ENCODE results near the gene NANS.
"Not testable (repeated sequence)": the region's sequence is repeated elsewhere in the genome, so short reads cannot be mapped to it uniquely, and the experiment has no call there.

Gene NANS

GRCh38 chr9:98101868-98102273 lies 45.3 kb downstream of the NANS start:
- peak; percentile 70 for DNase-seq (ENCODE audit: low read depth)

GRCh38 chr9:98104445-98104881 lies 47.9 kb downstream of the NANS start:
- no peak for DNase-seq (ENCODE audit: low read depth)

DNA sequence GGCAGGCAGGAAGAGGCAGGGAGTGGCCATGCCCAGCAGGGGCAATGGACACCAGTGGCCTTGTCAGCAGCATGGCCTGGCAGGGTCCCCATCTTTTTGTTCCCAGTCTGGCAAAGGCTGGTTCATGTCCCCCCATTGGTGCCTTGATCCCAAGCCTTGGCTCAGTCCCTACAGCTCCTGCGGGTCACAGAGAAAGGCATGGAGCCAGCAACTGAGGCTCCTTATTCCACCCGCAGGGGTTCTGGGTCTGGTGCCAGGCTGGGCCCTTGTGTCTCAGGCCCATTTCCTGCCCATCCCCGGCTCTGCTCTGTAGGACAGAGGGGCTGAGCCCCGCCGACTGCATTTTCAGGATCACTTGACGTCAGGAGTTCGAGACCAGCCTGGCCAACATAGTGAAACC lies 48.5 kb downstream of the NANS start:
- DNase-seq (ENCODE audit: low read depth): no peak

- no peak for DNase-seq (ENCODE audit: low read depth)
These were observed 51.4 kb downstream of the NANS start for GRCh38 chr9:98107926-98108325.

- no peak for DNase-seq (ENCODE audit: low read depth)
These were observed 52.0 kb downstream of the NANS start for GRCh38 chr9:98108531-98109031.

GRCh38 chr9:98109052-98109451 lies 52.5 kb downstream of the NANS start:
- DNase-seq (ENCODE audit: low read depth): no peak

DNA sequence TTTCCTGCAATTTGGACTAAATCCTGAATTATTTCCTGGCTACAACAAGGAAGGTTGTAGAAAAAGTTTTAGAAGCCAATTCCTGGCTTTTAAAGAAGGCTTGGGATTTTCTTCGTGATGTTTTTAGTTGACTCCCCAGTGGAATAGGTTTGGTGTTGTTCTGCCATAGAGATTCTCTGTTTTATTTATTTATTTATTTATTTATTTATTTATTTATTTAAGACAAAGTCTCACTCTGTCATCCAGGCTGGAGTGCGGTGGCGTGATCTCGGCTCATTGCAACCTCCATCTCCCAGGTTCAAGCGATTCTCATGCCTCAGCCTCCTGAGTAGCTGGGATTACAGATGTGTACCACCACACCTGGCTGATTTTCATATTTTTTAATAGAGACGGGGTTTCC lies 60.6 kb downstream of the NANS start:
- not testable (repeated sequence) for DNase-seq (ENCODE audit: low read depth)

GRCh38 chr9:98117984-98118639 lies 61.6 kb downstream of the NANS start:
- peak; percentile 24 for DNase-seq (ENCODE audit: low read depth)

- peak; percentile 39 for DNase-seq (ENCODE audit: low read depth)
These were observed 62.4 kb downstream of the NANS start, which contains the start of gene TRIM14 for GRCh38 chr9:98118640-98119601. TRIM14 (minus strand) TSS chr9:98119222; CDS start chr9:98119188, 34 bp downstream.

- no peak for DNase-seq (ENCODE audit: low read depth)
These were observed 63.9 kb downstream of the NANS start for GRCh38 chr9:98120476-98120875.

- no peak for DNase-seq (ENCODE audit: low read depth)
These were observed 64.5 kb downstream of the NANS start for GRCh38 chr9:98121058-98121457.

- not testable (repeated sequence) for DNase-seq (ENCODE audit: low read depth)
These were observed 67.6 kb downstream of the NANS start for GRCh38 chr9:98124091-98124490.

DNA sequence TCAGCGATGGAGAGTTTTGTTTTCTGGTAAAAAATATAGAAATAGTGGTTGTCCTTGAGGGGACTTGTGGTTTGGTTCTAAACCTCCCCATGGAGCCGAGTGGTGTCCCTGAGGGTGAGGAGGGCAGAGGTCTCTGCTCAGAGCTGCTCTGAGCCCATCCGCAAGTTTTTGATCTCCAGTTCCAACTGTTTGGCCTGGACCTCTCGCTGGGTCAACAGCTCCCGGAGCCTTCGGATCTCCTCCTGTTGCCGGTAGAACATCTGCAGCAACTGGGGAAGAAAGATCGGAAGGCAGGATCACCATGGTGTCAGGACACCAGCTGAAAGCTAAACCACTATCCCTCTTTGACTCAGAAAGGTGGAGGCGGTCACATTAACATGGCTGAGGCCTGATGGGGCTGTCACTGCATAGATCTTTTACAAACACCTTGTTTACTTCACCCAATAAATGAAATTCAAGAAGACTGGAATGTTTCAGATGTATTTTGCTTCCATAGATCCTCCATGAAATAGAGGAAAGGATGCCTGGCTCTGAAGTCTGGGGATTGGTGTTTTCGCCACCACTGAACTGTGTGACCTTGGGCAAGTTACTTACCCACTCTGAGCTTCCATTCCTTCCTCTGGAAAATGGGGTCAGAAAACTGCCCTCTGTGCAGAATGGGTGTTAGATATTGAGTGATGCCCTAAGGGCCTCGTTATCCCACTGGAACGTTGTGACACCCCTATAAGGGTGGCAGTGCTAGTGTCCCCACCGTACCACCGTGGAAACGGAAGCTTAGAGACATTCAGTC lies 68.3 kb downstream of the NANS start:
- DNase-seq (ENCODE audit: low read depth): no peak

DNA sequence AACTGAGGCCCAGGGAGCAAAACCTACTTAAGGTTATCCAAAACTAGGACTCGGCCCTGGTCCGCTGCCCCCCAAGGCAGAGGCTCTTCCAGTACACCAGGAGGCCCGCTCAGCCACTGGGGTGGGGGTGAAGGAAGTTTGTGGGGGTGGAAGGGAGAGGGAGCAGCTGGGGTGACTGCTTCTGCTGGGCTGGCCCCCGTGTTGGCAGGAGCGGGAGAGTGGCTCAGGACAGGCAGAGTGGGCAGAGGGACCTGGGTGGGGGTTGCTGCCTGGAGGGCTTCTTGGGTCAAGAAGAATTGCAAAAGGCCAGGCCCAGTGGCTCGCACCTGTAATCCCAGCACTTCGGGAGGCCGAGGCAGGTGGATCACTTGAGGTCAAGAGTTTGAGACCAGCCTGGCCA lies 70.7 kb downstream of the NANS start:
- no peak for DNase-seq (ENCODE audit: low read depth)

- no peak for DNase-seq (ENCODE audit: low read depth)
These were observed 71.8 kb downstream of the NANS start for GRCh38 chr9:98128316-98128715.

DNA sequence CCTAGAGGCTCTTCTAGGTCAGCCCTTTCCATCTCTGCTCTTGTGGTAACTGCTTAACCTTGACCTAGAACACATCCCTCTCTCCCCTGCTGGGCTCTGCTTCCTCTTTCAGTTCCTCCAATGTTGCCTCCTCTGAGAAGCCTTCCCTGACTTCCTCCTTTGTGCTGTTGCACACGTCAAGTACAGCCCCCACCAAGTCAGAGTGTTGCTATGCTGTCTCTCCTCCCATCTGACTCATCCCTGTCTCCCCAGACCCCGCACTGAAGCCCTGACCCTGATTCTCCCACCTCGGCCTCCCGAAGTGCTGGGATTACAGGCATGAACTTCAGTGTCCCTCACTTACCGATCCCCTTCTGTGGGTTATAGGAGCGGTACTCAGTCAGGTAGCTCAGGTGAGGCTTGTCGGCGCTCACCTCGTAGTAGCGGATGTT lies 72.9 kb downstream of the NANS start:
- no peak for DNase-seq (ENCODE audit: low read depth)

DNA sequence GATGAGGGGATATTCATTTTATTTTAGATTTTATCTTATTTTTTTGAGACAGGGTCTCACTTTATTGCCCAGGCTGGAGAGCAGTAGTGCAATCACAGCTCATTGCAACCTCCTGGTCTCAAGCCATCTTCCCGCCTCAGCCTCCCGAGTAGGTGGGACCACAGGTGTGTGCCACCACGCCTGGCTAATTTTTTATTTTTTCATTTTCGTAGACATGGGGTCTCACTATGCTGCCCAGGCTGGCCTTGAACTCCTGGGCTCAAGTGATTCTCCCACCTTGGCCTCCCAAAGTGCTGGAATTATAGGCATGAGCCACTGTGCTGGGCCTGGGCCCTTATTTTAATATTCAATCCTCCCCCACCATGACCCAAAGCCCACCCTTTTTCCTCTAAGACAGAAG lies 73.5 kb downstream of the NANS start:
- not testable (repeated sequence) for DNase-seq (ENCODE audit: low read depth)

GRCh38 chr9:98130576-98131228 lies 74.2 kb downstream of the NANS start:
- no peak for DNase-seq (ENCODE audit: low read depth)

DNA sequence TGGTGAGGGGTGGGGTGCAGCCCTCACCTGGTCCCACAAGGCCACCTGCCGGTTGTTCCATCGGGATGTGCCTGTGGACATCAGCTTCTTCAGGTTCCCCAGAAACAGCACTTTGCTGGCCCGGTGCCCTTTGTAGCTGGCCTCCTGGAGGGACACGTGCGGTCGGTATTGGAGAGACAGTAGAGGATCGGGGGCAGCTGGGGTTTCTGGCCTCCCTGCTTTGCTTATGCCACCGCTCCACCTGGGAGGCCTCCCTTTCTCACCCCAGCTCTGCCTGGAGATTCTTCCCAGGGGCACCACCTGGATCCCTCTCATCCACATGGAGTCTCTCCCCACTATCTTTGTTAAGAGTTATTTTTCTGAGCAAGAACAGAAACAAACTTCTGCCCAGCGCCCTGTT lies 75.6 kb downstream of the NANS start:
- no peak for DNase-seq (ENCODE audit: low read depth)

Data from activated T-helper 1 cell treated with Interleukin-2 at 50 U/mL for 16 hours (primary cell).